Femur (tissue), 1 donor: ENCODE measurements around the gene PDGFRB.

ENCODE experiments used
- DNase-seq: peaks from one replicate; pipeline ENCODE4 v3.0.0-alpha.2; 2017

PDGFRB gene

DNA sequence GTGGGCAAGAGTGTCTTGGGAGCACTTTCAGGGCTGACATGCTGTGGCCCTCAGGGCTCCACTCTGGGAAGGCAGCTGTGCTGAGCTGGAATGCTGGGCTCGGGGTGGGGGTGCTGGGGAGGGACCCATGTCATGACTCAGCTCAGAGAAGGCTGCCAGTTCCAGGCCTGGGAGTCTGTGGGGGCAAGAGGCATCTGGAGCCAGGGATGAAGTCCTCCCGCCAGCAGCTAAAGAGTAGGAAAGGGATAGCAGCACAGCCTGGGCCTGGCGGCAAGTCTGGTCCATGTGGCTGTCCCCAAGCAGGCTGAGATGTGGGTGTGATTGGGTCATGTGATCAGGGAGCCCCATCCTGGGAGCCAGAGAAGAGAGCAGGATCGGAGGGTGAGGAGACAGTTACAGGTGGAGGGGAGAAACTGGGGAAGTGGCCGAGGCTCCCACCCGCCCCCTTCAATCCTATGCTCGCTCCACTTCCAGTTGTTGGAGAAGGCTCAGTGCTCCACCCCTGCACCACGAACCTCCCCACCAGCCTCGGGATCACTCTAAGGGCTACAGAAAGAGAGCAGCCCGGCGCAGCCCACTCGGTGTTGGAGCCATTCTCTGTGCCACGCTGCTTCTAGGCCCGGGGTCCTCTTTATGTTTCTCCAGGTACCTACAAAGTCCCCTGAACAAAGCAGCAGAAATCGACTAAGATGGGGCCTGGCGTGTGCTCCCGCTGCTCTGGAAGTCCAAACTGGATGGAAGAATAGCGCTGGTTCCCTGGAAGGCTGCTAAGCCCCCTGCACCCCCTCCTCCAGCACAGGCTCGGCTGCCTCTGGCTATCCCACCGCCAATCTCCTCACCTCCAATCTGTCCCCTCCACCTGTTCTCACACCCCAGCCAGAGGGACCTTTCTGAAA is 12.0 kb downstream of the PDGFRB start:
- peak; percentile 82 for DNase-seq

- DNase-seq = no peak
Observed at GRCh38 chr5:150142959-150143349, 12.7 kb downstream of the PDGFRB start.

GRCh38 chr5:150142185-150142958 is 13.3 kb downstream of the PDGFRB start:
- no peak for DNase-seq

DNA sequence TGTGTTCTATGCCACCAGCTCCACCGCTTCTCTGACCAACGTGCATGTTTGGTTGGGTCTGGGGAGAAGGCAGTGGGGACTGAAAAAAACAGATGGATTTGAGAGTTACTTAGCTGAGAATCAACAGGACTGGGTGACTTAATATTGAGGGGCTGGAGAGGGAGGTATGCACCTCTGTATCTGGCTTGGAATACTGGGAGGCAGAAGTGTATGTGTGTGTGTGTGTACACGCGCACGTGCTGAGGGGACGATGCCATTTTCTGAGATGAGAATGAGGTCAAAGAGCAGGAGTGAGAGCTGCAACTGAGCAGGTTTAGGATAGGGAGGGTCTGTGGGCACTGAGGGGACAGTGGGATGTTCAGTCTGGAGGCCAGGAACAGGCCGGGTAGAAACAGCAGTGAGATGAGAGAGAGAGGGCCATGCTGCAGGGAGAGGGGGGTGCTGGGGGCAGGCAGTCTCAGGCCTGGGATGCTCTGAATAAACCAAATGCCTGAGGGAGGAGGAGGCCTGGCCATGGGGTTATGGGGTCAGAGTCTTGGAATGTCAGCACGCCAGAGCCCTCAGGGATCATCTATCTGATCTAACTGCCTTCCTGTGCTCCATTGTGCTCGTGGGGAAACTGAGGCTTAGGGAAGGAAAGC is 14.0 kb downstream of the PDGFRB start:
- peak; percentile 29 for DNase-seq

GRCh38 chr5:150140830-150141229 is 14.8 kb downstream of the PDGFRB start:
- peak; percentile 62 for DNase-seq

DNA sequence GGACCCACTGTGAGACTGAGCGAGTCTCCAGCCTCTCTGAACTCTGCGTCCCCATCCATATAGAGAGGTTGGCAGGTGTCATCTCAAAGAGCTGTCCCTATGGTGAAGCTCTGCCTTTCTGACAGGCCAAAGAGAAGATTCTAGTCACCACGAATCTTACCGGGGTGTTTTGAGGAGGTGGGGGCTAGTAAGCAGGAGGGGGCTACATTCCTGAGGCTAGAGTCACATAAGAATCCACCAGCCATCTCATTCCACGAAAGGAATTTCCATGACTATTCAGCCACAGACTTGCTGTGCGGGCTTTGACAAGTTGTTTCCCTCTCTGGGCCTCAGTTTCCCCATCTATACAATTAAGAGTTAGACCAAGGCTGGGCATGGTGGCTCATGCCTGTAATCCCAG is 16.3 kb downstream of the PDGFRB start:
- peak; percentile 17 for DNase-seq

- peak; percentile 86 for DNase-seq
Observed at GRCh38 chr5:150138551-150139265, 16.9 kb downstream of the PDGFRB start.

DNA sequence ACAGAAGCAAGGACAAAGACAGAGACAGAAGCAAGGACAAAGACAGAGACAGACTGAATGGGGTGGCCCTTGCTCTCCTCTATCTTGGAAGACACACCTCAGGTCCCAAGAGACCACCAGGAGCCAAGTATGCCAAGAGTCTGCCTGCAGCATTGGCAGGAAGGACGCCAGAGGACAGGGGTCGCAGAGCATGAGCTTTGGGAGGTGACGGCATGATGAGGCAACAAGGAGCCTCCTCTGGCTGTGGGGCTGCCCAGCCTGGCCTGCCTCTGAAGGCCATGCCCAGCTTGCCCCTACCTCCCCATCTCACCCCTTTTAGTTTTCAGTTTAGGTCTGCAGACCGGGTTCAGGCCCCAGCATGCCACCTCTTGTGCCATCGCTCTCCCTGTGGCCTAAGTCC is 17.6 kb downstream of the PDGFRB start:
- peak; percentile 36 for DNase-seq

DNA sequence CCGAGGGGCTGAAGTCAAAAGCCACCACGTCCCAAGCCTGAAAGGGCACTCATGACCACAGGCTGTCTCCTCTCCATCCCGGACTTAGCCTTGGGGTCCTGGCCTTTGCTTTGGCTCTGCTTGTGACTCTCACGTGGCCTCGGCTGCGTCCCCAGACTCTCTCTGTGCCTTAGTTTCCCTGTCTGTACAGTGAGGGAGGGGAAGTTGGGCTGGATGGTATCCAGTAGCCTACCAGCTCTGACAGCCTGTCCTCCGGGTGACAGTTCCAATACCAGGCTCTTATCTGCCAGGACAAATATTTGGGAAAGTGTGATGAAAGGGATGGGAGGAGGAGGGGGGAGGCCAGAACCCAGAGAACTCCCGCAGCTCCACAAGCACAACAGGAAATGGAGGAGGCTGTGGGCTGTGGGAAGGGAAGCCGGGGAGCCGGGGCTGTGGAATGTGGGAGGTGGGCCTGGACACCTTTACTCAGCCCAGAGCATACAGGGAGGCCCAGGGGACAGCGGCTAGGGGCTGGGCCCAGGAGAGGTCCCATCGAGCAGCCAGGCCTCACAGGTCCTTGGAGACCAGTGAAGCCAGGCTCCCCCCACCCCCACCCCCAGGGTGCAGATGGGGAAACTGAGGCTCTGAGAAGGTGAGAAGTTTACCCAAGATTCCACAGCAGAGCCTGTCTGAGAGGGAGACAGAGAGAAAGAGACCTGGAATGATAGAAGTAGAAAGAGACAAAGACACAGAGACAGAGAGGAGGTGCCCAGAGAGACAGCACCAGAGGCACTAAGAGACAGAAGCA is 18.3 kb downstream of the PDGFRB start:
- DNase-seq = peak; percentile 43

DNA sequence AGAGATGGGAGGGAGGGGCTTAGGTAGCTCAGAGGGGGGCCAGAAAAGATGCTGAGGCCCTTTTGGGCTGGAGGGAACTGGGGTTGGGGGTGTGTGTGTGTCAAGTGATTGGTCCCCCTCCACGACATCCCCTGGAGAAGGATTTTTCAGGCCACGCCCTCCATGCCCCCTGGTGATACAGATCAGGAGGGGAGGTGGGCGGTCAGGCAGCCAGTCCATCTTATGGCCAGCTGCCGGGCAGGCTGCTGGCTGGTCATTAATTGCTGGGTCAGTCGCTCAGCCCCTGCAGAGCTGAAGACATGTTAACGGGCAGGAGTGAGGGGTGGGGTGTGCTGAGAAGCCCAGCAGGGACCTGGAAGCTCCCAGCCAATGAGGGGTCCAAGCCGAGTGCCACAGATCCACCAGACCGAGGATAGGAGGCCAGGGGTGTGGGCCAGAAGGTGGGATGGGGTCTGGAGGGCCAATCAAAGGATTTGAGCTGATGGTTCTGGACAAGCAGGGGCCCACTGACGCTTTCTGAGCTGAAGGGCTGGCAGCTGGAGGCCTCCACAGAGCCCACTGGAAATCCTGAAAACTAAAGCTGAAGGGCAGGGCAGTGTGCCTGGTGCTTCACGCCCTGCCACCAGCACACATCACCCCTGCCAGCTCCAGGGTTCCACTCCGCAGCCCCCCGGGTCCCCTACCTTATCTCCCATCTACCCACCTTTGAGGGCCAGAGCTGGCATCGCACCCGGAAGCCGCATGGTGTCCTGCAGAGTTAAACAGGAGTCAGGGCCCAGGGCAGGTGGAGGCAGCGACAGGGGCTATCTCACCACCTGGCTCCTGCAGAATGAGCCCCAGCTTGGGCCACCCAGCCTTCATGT is 19.1 kb downstream of the PDGFRB start:
- DNase-seq = no peak

- DNase-seq = no peak
Observed at GRCh38 chr5:150135557-150136304, 19.9 kb downstream of the PDGFRB start.

DNA sequence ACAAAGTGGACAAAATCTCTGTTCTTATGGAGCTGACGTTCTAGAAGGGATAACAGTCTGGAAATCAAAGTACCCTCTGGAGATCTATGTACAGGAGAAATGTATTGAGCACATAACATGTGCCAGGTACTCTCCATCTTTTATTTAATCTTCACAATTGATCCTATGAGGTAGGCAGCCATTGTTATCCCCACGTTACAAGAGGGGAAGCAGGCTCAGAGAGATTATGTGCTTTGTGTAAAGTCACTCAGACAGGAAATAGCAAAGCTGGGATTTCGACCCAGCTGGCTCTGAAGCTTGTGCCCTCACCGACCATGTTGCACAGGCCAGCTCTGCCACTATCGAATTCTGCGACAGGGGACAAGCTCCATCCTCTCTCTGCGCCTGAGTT is 21.5 kb downstream of the PDGFRB start:
- DNase-seq = no peak

GRCh38 chr5:150133581-150134197 is 22.0 kb downstream of the PDGFRB start:
- peak; percentile 19 for DNase-seq

- DNase-seq = peak; percentile 24
Observed at GRCh38 chr5:150132740-150133139, 22.9 kb downstream of the PDGFRB start.

GRCh38 chr5:150131978-150132694 is 23.5 kb downstream of the PDGFRB start:
- DNase-seq = peak; percentile 28

DNA sequence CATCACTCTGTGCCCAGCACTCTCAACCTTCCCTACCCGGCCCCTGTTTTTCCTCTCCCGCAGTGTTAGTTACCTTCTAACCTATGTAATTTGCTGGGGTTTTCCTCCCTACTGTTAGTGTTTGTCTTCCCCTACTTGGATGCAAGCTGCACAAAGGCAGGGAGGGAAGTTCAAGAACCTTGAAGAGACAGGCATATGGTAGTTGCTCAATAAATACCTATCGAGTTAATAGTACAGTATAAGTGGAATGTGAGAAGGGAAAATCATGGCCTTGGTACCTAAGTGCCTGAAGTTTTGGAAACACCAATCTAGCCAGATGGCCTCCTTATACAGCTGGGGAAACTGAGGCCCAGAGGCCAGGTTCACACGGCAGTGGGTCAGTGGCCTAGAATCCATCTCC is 24.2 kb downstream of the PDGFRB start:
- DNase-seq = no peak

DNA sequence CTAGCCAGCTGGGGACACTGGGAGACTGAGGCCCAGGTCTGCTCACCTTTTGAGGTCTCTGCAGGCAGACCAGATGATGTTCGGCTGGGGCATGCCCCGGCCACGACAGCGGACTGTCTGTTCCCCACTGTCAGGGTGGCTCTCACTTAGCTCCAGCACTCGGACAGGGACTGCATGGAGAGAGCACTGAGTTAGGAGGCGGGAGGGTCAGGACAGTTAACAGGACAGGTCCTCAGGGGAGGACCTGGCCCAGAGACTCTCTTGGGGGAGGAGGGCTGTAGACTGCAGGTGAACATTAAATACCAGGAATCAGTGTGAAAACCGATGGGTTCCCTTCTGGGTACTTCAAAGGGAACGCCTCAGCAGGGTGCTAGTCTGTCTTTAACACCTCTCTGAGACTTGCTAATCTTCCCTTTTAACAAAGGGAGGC is 25.1 kb downstream of the PDGFRB start:
- no peak for DNase-seq

DNA sequence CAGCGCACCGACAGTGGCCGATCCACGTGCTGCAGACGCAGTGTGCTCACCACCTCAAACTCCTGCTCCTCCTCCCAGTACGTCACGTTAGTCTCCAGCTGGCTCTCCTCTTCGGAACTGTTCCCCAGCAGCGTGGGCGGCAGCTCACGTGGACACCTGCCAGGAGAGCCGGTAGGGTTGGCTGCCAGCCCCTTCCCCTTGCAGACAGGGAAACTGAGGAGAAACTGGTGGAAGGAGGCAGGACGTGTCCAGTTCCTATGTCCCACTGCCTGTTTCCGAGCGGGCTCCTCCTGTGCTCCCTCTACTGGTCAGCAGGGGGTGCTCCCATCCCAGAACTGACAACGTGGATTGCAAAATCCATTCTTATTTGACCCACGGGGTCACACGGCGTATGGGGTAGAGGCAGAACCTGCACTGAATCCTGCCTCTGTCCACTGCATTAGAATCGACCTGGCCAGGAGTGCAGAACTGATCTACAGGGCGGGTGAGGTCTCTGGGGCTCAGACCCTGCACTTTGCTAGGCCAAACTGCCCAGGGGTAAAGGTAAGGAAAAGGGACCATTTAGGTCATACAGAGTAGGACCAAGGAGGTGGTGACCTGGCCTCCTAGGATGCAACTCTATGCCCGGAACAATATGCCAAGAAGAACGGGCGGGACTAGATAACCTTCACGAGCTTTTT is 25.7 kb downstream of the PDGFRB start:
- peak; percentile 80 for DNase-seq
